SIG-M5 (cell line): ENCODE data around the gene DESI1.

Experiments
- DNase-seq: peaks from one replicate; lab custom pipeline; 2025; lab: John Stamatoyannopoulos, UW

DESI1 gene

DNA sequence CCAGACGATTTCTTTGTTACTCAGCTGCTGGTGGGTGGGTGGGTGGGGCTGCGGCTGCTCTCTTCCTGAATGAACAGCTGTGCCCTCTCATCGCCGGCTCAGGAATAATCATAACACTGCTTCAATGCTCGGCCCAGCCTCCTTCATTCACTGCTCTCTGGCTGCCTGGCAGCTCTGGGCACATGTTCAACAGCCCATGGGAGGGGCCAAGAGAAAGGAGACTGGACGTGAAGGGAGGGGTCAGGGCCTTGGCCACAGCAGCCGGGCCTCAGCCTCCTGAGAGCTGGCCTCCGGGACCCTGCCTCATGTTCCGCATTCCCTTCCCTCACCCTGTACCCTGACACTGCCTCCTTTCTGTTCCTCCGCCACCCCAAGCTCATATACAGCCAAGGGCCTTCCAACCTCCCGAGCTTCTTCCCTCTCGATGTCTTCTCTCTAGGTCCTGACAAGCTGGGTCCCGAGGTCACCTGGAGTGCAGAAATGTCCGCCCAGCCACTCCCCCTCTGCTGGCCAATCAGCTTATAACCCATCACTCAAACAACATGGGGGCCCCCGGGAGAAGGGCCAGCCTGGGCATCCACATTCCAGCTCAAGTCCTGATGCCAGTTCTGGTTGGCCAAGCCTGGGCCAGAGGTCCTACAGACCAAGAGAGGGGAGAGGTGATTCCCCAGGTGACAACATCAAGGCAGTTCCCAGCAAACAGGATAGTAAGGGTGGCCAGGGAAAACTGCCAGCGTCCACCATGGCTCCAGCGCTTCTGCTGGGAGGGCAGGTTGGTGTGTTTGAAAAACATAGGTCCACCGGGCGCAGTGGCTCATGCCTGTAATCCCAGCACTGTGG is 63.2 kb downstream of the DESI1 start:
- DNase-seq = no peak

DNA sequence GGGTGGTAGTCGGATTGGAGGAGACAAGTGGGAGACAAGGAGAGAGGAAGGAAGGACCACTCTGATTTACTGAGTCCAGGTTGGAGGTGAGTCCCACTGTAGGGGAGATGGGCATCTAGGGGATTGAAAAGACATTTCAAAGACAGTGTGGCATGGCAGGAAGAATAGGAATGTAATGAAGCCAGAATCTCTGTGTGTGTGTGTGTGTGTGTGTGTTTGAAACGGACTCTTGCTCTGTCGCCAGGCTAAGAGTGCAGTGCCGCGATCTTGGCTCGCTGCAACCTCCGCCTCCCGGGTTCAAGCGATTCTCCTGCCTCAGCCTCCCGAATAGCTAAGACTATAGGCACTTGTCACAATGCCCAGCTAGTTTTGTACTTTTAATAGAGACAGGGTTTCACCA is 64.3 kb downstream of the DESI1 start:
- no peak for DNase-seq

DNA sequence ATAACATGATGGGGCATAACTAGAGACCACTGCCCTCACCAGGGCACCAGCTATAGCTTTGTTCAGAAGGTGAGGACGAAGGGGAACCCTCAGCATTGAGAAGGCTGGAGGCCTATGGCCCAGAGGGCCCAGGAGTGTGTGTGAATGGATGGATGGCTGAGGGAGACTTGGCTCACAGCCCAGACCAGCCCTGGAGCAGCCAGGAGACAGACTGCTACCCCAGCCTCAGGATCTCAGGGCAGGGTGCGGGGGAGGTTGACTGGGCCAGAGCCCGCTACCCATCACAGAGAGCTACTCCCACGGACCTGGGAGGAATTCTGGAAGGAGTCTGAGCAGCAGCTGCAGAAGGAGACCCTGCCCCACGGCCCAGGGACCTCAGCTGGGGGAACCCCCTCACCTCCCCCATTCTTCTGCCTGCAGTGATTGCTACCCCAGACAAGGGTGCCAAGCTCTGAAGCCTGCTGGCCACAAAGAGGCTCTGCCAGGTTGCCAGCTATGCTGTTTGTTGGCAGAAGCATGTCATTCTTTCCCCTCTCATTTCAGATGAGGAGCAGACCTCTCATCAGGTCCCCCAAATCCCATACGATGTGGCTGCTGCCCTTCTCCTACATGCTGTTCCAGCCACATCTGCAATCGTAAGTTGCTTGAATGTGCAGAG is 65.4 kb downstream of the DESI1 start:
- no peak for DNase-seq

DNA sequence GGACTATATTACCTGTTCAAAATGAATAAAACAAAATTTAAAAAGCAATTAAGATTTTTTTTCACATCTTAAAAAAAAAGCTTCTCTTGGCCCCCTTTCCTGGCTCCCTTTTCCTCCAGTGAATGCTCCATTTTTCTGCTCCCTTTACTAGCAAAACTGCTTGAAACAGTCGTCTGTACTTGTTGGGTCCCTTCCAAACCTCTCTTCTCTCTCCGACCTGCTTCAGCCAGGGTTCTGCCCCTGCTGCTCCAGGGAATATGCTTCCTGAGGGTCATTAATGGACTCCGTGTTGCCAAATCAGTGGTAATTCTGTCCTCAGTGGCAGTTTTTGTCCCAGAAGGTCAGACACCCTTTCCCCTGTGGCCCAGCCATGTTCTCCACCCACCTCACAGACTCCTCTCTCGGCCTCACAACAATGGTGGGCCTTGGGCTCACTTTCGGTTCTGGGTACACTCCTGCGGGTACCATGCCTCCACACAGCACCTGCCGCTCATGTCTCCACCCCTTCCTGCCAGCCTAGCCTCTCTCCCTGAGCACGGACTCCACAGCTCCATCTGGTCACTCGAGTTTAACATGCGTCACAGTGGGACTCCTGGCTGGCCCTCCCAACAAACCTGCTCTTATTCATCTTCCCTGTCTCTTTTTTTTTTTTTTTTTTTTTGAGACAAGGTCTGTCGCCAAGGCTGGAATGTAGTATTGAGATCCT is 68.8 kb downstream of the DESI1 start:
- DNase-seq = no peak

GRCh38 chr22:41550952-41551491 is 69.8 kb downstream of the DESI1 start:
- no peak for DNase-seq

- DNase-seq = no peak
Observed at GRCh38 chr22:41548830-41549211, 72.0 kb downstream of the DESI1 start.
